Activated T-cell treated with anti-CD3 and anti-CD28 coated beads, Interleukin-2, amount 50 U/mL, for 72 hours (primary cell): Measurements from ENCODE around the gene ZNF48. TPM values are rescaled to one million over a fixed set of nuclear protein-coding genes. Genes with fewer than 3 reads are reported as not detected.

Source experiments
- ATAC-seq, 2 donors: fragments of 150-1000 bp; cut with Tn5 transposase; replicated peaks in 1 of 2; 2 replicates each; pipeline ENCODE4 v1.10.0; 2021; ENCODE audit warnings: moderate library complexity in 2 of 2, mild to moderate bottlenecking in 1 of 2
- DNase-seq, 2 donors: peaks; one replicate each; pipeline ENCODE4 v3.0.0; 2021 to 2022; ENCODE audit warnings: mixed read lengths in 1 of 2
- H3K27ac Mint-ChIP-seq: one replicate; pipeline ENCODE4 v1.8.0; 2022; ENCODE audit warnings: mild to moderate bottlenecking, moderate library complexity, mixed read lengths
- H3K27me3 Mint-ChIP-seq: one replicate; pipeline ENCODE4 v1.8.0; 2022; ENCODE audit warnings: low read depth, mixed read lengths
- H3K36me3 Mint-ChIP-seq, 2 donors: one replicate each; pipeline ENCODE4 v1.8.0; 2022; ENCODE audit warnings: mixed read lengths in 2 of 2, mild to moderate bottlenecking in 1 of 2; ENCODE audit not compliant: insufficient read depth in 2 of 2
- H3K4me1 Mint-ChIP-seq: one replicate; pipeline ENCODE4 v1.8.0; 2022; ENCODE audit warnings: low read depth, mixed read lengths
- H3K4me3 Mint-ChIP-seq, 2 donors: one replicate each; pipeline ENCODE4 v1.8.0; 2022; ENCODE audit warnings: mild to moderate bottlenecking in 2 of 2, mixed read lengths in 2 of 2, moderate library complexity in 2 of 2
- H3K9me3 Mint-ChIP-seq, 2 donors: one replicate each; pipeline ENCODE4 v1.8.0; 2022; ENCODE audit warnings: mixed read lengths in 2 of 2
- total RNA-seq, 2 donors: library from RNA; stranded (reverse); gene quantifications; one replicate each; pipeline ENCODE4 v1.2.3, GENCODE V29; 2022

The ZNF48 gene
- total RNA-seq, 2 donors from 2014 or later = 10.5 to 13.1 TPM

DNA sequence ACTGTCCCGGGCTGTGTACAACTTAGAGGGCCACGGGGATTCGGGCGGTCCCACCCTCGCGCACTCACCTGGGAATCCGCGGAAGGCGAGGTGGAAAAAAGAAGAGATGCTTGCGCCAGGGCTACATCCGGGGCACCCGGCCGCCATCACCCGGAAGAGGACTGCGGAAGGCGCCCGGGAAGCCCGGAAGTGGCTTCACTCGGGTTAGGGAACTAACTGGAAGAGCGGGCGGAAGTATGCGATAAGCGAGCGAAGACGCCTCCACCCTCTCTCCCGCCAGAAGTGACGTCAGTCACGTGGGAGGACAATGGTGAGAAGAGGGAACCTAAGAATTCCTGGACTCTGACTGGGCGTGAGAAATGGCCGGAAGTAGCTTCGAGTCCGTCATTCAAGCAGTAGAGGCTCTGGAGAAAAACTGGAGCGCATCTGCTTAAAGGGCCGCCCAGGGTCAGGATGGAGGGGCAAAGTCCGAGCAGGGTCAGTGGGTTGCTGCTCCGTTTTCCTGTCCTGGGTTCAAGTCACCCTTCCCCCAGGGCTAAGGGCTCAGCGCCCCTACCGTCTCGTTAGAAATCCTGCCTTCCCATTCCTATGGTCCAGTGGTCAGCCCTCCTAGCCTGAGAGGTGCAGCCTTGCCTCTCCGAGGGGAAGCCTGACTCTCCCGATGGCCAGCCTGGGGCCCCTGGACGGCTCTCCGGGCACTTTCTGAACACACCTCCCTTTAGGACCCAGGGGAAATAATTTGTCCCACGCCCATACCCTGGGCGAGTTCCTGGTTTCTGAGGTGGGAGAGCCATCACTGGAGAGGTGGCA lies 39.9 kb upstream of the ZNF48 start, which contains the start of gene CD2BP2:
TSS of gene CD2BP2 (minus strand) at position 165 of the 810 bp plus-strand sequence. CDS start 627 bp downstream, outside the sequence.
- H3K4me3 Mint-ChIP-seq = peak within 1 kb of the TSS; percentile 92 to 94
- peaks cover 4 to 16% of the 10 kb centered on the region in 2 donors for H3K36me3 Mint-ChIP-seq
- H3K9me3 Mint-ChIP-seq = no peaks in the 10 kb centered on the region
- H3K27me3 Mint-ChIP-seq = no peaks in the 10 kb centered on the region
- peak within 1 kb of the TSS; percentile 92 for H3K27ac Mint-ChIP-seq
- H3K4me1 Mint-ChIP-seq = peaks cover 59% of the 10 kb centered on the region
- ATAC-seq (peak; percentile 84 to 87), DNase-seq (peak; percentile 87 to 91)

DNA sequence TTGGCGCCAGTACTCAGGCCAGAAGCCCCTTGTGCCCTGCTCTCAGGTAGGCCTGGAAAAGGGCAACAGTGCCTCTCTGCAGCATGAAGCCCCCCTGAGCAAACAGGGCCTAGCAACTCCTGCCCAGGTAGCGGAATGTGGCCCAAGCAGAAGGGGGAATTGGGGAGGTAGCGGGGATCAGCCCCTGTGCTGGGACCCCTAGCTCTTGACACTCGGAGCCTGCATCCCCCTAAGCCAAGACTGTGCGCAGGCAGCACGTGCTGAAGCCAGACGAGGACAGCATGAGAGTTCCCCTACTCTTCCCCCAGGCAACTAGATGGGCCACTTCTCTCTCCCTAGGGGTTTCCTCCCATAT lies 39.3 kb upstream of the ZNF48 start:
- peaks cover 2 to 13% of the 10 kb centered on the region in 2 donors for H3K36me3 Mint-ChIP-seq
- ATAC-seq = no peak

GRCh38 chr16:30356401-30357084 lies 38.7 kb upstream of the ZNF48 start:
- DNase-seq (no peak), ATAC-seq (no peak)
- peak overlapping the region; percentile 92 to 94 for H3K4me3 Mint-ChIP-seq
- H3K9me3 Mint-ChIP-seq = no peaks in the 10 kb centered on the region
- H3K36me3 Mint-ChIP-seq = peaks cover 2 to 10% of the 10 kb centered on the region in 2 donors
- H3K27me3 Mint-ChIP-seq = no peaks in the 10 kb centered on the region
- peaks cover 48% of the 10 kb centered on the region for H3K4me1 Mint-ChIP-seq
- H3K27ac Mint-ChIP-seq = peak overlapping the region; percentile 92

More for the DNA sequence above, 39.3 kb upstream of the ZNF48 start:
- DNase-seq = no peak
- no peaks in the 10 kb centered on the region for H3K9me3 Mint-ChIP-seq
- no peaks in the 10 kb centered on the region for H3K27me3 Mint-ChIP-seq
- H3K27ac Mint-ChIP-seq = peak overlapping the region; percentile 92
- H3K4me1 Mint-ChIP-seq = peaks cover 54% of the 10 kb centered on the region
- H3K4me3 Mint-ChIP-seq = peak overlapping the region; percentile 92 to 94

GRCh38 chr16:30357085-30357714 lies 38.0 kb upstream of the ZNF48 start:
- Mint-ChIP-seq H3K9me3 (no peaks in the 10 kb centered on the region), H3K36me3 (peaks cover under 1 to 10% of the 10 kb centered on the region in 2 donors), H3K27ac (no peak overlapping the region), H3K4me3 (no peak overlapping the region), H3K4me1 (peaks cover 42% of the 10 kb centered on the region), H3K27me3 (no peaks in the 10 kb centered on the region)
- no peak for DNase-seq
- no peak for ATAC-seq

- Mint-ChIP-seq H3K4me3 (no peak overlapping the region), H3K27me3 (no peaks in the 10 kb centered on the region), H3K9me3 (no peaks in the 10 kb centered on the region), H3K4me1 (peaks cover 36% of the 10 kb centered on the region), H3K36me3 (peaks cover 3 to 15% of the 10 kb centered on the region in 2 donors), H3K27ac (no peak overlapping the region)
- DNase-seq (no peak), ATAC-seq (no peak)
Observed at GRCh38 chr16:30357715-30358576, 37.3 kb upstream of the ZNF48 start.

DNA sequence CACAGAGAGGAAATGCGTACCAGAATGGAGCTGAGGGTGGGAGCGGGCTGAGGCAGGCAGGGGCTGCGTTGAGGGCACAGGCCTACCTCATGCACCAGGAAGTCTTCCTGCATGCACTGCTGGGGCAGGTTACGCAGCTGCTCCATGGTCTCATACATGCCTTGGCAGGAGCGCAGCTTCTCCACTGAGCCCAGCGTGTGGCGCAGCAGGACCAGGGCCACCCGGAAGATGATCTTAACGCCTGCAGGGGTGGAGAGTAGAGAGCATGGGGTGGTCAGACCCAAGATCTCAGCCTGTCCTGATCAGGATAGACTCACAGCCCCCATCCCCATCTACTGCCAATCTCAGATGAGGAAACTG lies 36.7 kb upstream of the ZNF48 start:
- no peaks in the 10 kb centered on the region for H3K27me3 Mint-ChIP-seq
- H3K4me3 Mint-ChIP-seq = no peak overlapping the region
- no peak for DNase-seq
- no peak for ATAC-seq
- peaks cover 30% of the 10 kb centered on the region for H3K4me1 Mint-ChIP-seq
- H3K9me3 Mint-ChIP-seq = no peaks in the 10 kb centered on the region
- peaks cover 7 to 18% of the 10 kb centered on the region in 2 donors for H3K36me3 Mint-ChIP-seq
- no peak overlapping the region for H3K27ac Mint-ChIP-seq

- Mint-ChIP-seq H3K36me3 (peaks cover 7 to 12% of the 10 kb centered on the region in 2 donors), H3K27ac (no peak overlapping the region), H3K4me1 (peaks cover 23% of the 10 kb centered on the region), H3K27me3 (no peaks in the 10 kb centered on the region), H3K9me3 (no peaks in the 10 kb centered on the region), H3K4me3 (no peak overlapping the region)
- DNase-seq (no peak), ATAC-seq (no peak)
Observed at GRCh38 chr16:30358990-30359870, 36.0 kb upstream of the ZNF48 start.

DNA sequence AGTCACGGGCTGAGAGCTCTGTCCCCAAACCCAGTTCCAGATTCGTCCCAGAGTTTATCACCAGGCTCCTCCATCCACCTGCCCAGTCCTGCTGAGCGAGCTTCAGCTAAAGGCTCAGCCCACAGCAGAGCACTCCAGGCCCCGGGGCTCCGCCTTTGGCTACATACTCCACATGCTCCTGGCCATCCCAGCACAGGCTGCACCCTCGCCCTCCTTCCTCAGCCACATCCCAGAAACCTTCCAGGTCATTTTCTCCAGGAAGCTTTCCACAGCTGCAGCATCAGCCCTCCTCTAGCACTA lies 35.4 kb upstream of the ZNF48 start:
- H3K4me1 Mint-ChIP-seq = peaks cover 18% of the 10 kb centered on the region
- no peak overlapping the region for H3K4me3 Mint-ChIP-seq
- H3K27me3 Mint-ChIP-seq = no peaks in the 10 kb centered on the region
- H3K27ac Mint-ChIP-seq = peak overlapping the region; percentile 0
- DNase-seq (no peak), ATAC-seq (no peak)
- H3K9me3 Mint-ChIP-seq = no peaks in the 10 kb centered on the region
- H3K36me3 Mint-ChIP-seq = peaks cover 7 to 17% of the 10 kb centered on the region in 2 donors

- peaks cover 15% of the 10 kb centered on the region for H3K4me1 Mint-ChIP-seq
- no peak for ATAC-seq
- peaks cover 7 to 22% of the 10 kb centered on the region in 2 donors for H3K36me3 Mint-ChIP-seq
- no peak overlapping the region for H3K4me3 Mint-ChIP-seq
- H3K9me3 Mint-ChIP-seq = no peaks in the 10 kb centered on the region
- no peak overlapping the region for H3K27ac Mint-ChIP-seq
- no peak for DNase-seq
- no peaks in the 10 kb centered on the region for H3K27me3 Mint-ChIP-seq
Observed at GRCh38 chr16:30361180-30361579, 34.0 kb upstream of the ZNF48 start.

GRCh38 chr16:30365200-30365599 lies 30.0 kb upstream of the ZNF48 start:
- Mint-ChIP-seq H3K4me1 (peaks cover 32% of the 10 kb centered on the region), H3K36me3 (peaks cover 8 to 23% of the 10 kb centered on the region in 2 donors), H3K9me3 (no peaks in the 10 kb centered on the region), H3K4me3 (no peak overlapping the region), H3K27me3 (no peaks in the 10 kb centered on the region), H3K27ac (peak overlapping the region; percentile 45)
- ATAC-seq (no peak), DNase-seq (no peak)

DNA sequence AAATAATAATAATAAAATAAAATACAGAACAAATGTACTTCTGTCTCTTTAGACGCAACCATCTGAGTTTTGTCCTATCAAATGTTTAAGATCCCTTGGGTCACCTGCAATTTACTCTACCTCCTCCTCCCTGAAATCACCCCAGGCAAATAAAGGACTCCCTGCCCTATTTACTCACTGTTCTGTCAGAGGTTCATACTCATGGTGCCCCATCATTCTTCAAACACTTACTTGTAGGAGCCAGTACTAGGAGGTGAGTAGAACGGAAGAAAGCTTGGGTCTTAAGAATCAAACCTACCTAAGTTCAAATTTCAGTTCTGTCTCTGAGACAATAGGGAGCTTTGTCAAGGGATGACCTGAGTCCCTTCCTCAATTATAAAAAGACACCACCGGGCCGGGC lies 28.7 kb upstream of the ZNF48 start:
- Mint-ChIP-seq H3K4me3 (peak overlapping the region; percentile 94 to 98), H3K27me3 (no peaks in the 10 kb centered on the region), H3K4me1 (peaks cover 38% of the 10 kb centered on the region), H3K27ac (peak overlapping the region; percentile 14), H3K9me3 (no peaks in the 10 kb centered on the region), H3K36me3 (peaks cover 8 to 22% of the 10 kb centered on the region in 2 donors)
- DNase-seq = no peak
- no peak for ATAC-seq
